Naive B cell (primary cell): Measurements from ENCODE around the gene TSC22D1. TPM values are rescaled to one million over a fixed set of nuclear protein-coding genes. Genes with fewer than 3 reads are reported as not detected.
A peak's percentile ranks its signal among the peaks of the same experiment; 100 is the strongest.
"Not testable (repeated sequence)": the region's sequence is repeated elsewhere in the genome, so short reads cannot be mapped to it uniquely, and the experiment has no call there.

Experiments
- ATAC-seq, 2 donors: fragments of 150-1000 bp; cut with Tn5 transposase; 2 replicates each; pipeline ENCODE4 v1.10.0; 2021; ENCODE audit warnings: low read depth in 2 of 2, mild to moderate bottlenecking in 2 of 2, moderate library complexity in 2 of 2
- DNase-seq: peaks from one replicate; pipeline ENCODE4 v3.0.0; 2022
- H3K27ac Mint-ChIP-seq, 6 donors: one replicate each; pipeline ENCODE4 v1.8.0; 2020 to 2022; ENCODE audit warnings: mild to moderate bottlenecking in 6 of 6, mixed read lengths in 6 of 6, moderate library complexity in 5 of 6, inconsistent platforms in 2 of 6
- H3K27me3 Mint-ChIP-seq, 3 donors: one replicate each; pipeline ENCODE4 v1.8.0; 2021 to 2022; ENCODE audit warnings: mixed read lengths in 3 of 3, mild to moderate bottlenecking in 1 of 3
- H3K36me3 Mint-ChIP-seq, 2 donors: one replicate each; pipeline ENCODE4 v1.8.0; 2020 to 2022; ENCODE audit warnings: mixed read lengths in 2 of 2, inconsistent platforms in 1 of 2, mild to moderate bottlenecking in 1 of 2
- H3K4me1 Mint-ChIP-seq, 3 donors: one replicate each; pipeline ENCODE4 v1.8.0; 2020 to 2022; ENCODE audit warnings: mixed read lengths in 3 of 3, inconsistent platforms in 1 of 3, mild to moderate bottlenecking in 1 of 3, moderate library complexity in 1 of 3
- H3K4me3 Mint-ChIP-seq, 8 donors: one replicate each; pipeline ENCODE4 v1.8.0; 2020 to 2022; ENCODE audit warnings: mild to moderate bottlenecking in 8 of 8, mixed read lengths in 8 of 8, moderate library complexity in 8 of 8, inconsistent platforms in 2 of 8
- H3K9me3 Mint-ChIP-seq, 7 donors: one replicate each; pipeline ENCODE4 v1.8.0; 2020 to 2022; ENCODE audit warnings: mixed read lengths in 7 of 7, mild to moderate bottlenecking in 5 of 7, inconsistent platforms in 2 of 7, moderate library complexity in 1 of 7
- polyA plus RNA-seq, 6 donors: library from polyadenylated mRNA; unstranded; fragments of 300-500 nt; fragmentation: Illumina TruSeq; gene quantifications; one replicate each; pipeline ENCODE4 v1.2.3, GENCODE V29; 2021; ENCODE audit warnings: low read depth in 6 of 6

TSC22D1 gene
- polyA plus RNA-seq, 6 donors from 2014 or later = 3.5 to 10.1 (median 7.0) TPM

- Mint-ChIP-seq H3K4me1 (no peaks in the 10 kb centered on the region), H3K27me3 (no peaks in the 10 kb centered on the region), H3K9me3 (no peaks in the 10 kb centered on the region), H3K36me3 (no peaks in the 10 kb centered on the region), H3K4me3 (no peak overlapping the region), H3K27ac (peak overlapping the region in 3 of 6 donors; percentile 38 to 64 (median 61))
- no peak for DNase-seq
- no peak for ATAC-seq
These were observed 101.8 kb downstream of the TSC22D1 start for GRCh38 chr13:44474122-44474910.

- ATAC-seq = no peak
- DNase-seq = no peak
- no peaks in the 10 kb centered on the region for H3K9me3 Mint-ChIP-seq
- H3K4me1 Mint-ChIP-seq = no peaks in the 10 kb centered on the region
- H3K27ac Mint-ChIP-seq = no peak overlapping the region
- H3K4me3 Mint-ChIP-seq = no peak overlapping the region
- no peaks in the 10 kb centered on the region for H3K27me3 Mint-ChIP-seq
- H3K36me3 Mint-ChIP-seq = no peaks in the 10 kb centered on the region
These were observed 104.4 kb downstream of the TSC22D1 start for GRCh38 chr13:44471686-44472085.

- no peaks in the 10 kb centered on the region for H3K27me3 Mint-ChIP-seq
These were observed 105.2 kb downstream of the TSC22D1 start for GRCh38 chr13:44470638-44471562.

GRCh38 chr13:44468874-44469273, 107.3 kb downstream of the TSC22D1 start:
- DNase-seq (no peak), ATAC-seq (no peak)
- Mint-ChIP-seq H3K4me3 (no peak overlapping the region), H3K36me3 (no peaks in the 10 kb centered on the region), H3K9me3 (no peaks in the 10 kb centered on the region), H3K27me3 (no peaks in the 10 kb centered on the region), H3K4me1 (no peaks in the 10 kb centered on the region), H3K27ac (peak overlapping the region in 1 of 6 donors; percentile 30)

More at GRCh38 chr13:44470638-44471562, 105.2 kb downstream of the TSC22D1 start:
- no peak overlapping the region for H3K27ac Mint-ChIP-seq
- no peak for DNase-seq
- no peaks in the 10 kb centered on the region for H3K9me3 Mint-ChIP-seq
- H3K4me1 Mint-ChIP-seq = no peaks in the 10 kb centered on the region
- ATAC-seq = no peak
- no peak overlapping the region for H3K4me3 Mint-ChIP-seq
- H3K36me3 Mint-ChIP-seq = no peaks in the 10 kb centered on the region

- ATAC-seq (no peak), DNase-seq (no peak)
- H3K4me1 Mint-ChIP-seq = no peaks in the 10 kb centered on the region
- H3K9me3 Mint-ChIP-seq = no peaks in the 10 kb centered on the region
- no peaks in the 10 kb centered on the region for H3K27me3 Mint-ChIP-seq
- no peaks in the 10 kb centered on the region for H3K36me3 Mint-ChIP-seq
- H3K27ac Mint-ChIP-seq = no peak overlapping the region
- no peak overlapping the region for H3K4me3 Mint-ChIP-seq
These were observed 110.8 kb downstream of the TSC22D1 start for GRCh38 chr13:44465318-44465717.

- H3K27me3 Mint-ChIP-seq = no peaks in the 10 kb centered on the region
- no peaks in the 10 kb centered on the region for H3K36me3 Mint-ChIP-seq
- no peaks in the 10 kb centered on the region for H3K9me3 Mint-ChIP-seq
- no peak overlapping the region for H3K27ac Mint-ChIP-seq
- no peak for ATAC-seq
- H3K4me1 Mint-ChIP-seq = no peaks in the 10 kb centered on the region
- no peak for DNase-seq
- H3K4me3 Mint-ChIP-seq = no peak overlapping the region
These were observed 111.7 kb downstream of the TSC22D1 start for GRCh38 chr13:44464471-44464870.

GRCh38 chr13:44463759-44464158, 112.4 kb downstream of the TSC22D1 start:
- no peak overlapping the region for H3K4me3 Mint-ChIP-seq
- no peaks in the 10 kb centered on the region for H3K36me3 Mint-ChIP-seq
- no peaks in the 10 kb centered on the region for H3K9me3 Mint-ChIP-seq

GRCh38 chr13:44459674-44460073, 116.5 kb downstream of the TSC22D1 start:
- H3K27me3 Mint-ChIP-seq = no peaks in the 10 kb centered on the region
- DNase-seq = no peak
- peaks cover 0 to 12% (median 2%) of the 10 kb centered on the region in 7 donors for H3K9me3 Mint-ChIP-seq
- H3K36me3 Mint-ChIP-seq = no peaks in the 10 kb centered on the region
- peak overlapping the region in 1 of 6 donors; percentile 56 for H3K27ac Mint-ChIP-seq
- H3K4me1 Mint-ChIP-seq = peaks cover 0 to 3% (median 0%) of the 10 kb centered on the region in 3 donors
- ATAC-seq = no peak
- no peak overlapping the region for H3K4me3 Mint-ChIP-seq

More at GRCh38 chr13:44463759-44464158, 112.4 kb downstream of the TSC22D1 start:
- ATAC-seq = no peak
- Mint-ChIP-seq H3K27me3 (no peaks in the 10 kb centered on the region), H3K27ac (no peak overlapping the region), H3K4me1 (no peaks in the 10 kb centered on the region)
- DNase-seq = no peak

- H3K27ac Mint-ChIP-seq = no peak overlapping the region
- peak overlapping the region in 1 of 8 donors; percentile 47 for H3K4me3 Mint-ChIP-seq
- ATAC-seq (no peak), DNase-seq (no peak)
- H3K4me1 Mint-ChIP-seq = peaks cover 0 to 3% (median 0%) of the 10 kb centered on the region in 3 donors
- H3K27me3 Mint-ChIP-seq = no peaks in the 10 kb centered on the region
- no peaks in the 10 kb centered on the region for H3K36me3 Mint-ChIP-seq
- peaks cover 0 to 12% (median 2%) of the 10 kb centered on the region in 7 donors for H3K9me3 Mint-ChIP-seq
These were observed 117.7 kb downstream of the TSC22D1 start for GRCh38 chr13:44458313-44458975.

- ATAC-seq, H3K27ac Mint-ChIP-seq, DNase-seq, H3K4me1 Mint-ChIP-seq, H3K4me3 Mint-ChIP-seq, H3K27me3 Mint-ChIP-seq, H3K36me3 Mint-ChIP-seq: not testable (repeated sequence)
- peaks cover 0 to 12% (median 2%) of the 10 kb centered on the region in 7 donors for H3K9me3 Mint-ChIP-seq
These were observed 119.9 kb downstream of the TSC22D1 start for GRCh38 chr13:44456212-44456611.

GRCh38 chr13:44455769-44456168, 120.4 kb downstream of the TSC22D1 start:
- H3K9me3 Mint-ChIP-seq = peaks cover 0 to 12% (median 2%) of the 10 kb centered on the region in 7 donors
- ATAC-seq (no peak), DNase-seq (no peak)
- H3K27me3 Mint-ChIP-seq = no peaks in the 10 kb centered on the region
- no peaks in the 10 kb centered on the region for H3K36me3 Mint-ChIP-seq
- peaks cover 0 to 3% (median 0%) of the 10 kb centered on the region in 3 donors for H3K4me1 Mint-ChIP-seq
- H3K4me3 Mint-ChIP-seq = no peak overlapping the region
- H3K27ac Mint-ChIP-seq = no peak overlapping the region

- Mint-ChIP-seq H3K27me3 (no peaks in the 10 kb centered on the region), H3K36me3 (no peaks in the 10 kb centered on the region), H3K27ac (no peak overlapping the region), H3K4me1 (peaks cover 0 to 6% (median 0%) of the 10 kb centered on the region in 3 donors), H3K9me3 (peaks cover 0 to 12% (median 2%) of the 10 kb centered on the region in 7 donors), H3K4me3 (no peak overlapping the region)
- DNase-seq = no peak
- ATAC-seq = no peak
These were observed 122.2 kb downstream of the TSC22D1 start for GRCh38 chr13:44453881-44454280.

- no peaks in the 10 kb centered on the region for H3K27me3 Mint-ChIP-seq
- H3K36me3 Mint-ChIP-seq = no peaks in the 10 kb centered on the region
- no peak overlapping the region for H3K4me3 Mint-ChIP-seq
- no peak for DNase-seq
- no peak for ATAC-seq
- peaks cover 0 to 12% (median 2%) of the 10 kb centered on the region in 7 donors for H3K9me3 Mint-ChIP-seq
- no peak overlapping the region for H3K27ac Mint-ChIP-seq
- H3K4me1 Mint-ChIP-seq = peaks cover 0 to 6% (median 0%) of the 10 kb centered on the region in 3 donors
These were observed 123.1 kb downstream of the TSC22D1 start for GRCh38 chr13:44453069-44453468.
